Measurements from ENCODE around the gene CXCL13. TPM values are rescaled to one million over a fixed set of nuclear protein-coding genes. Genes with fewer than 3 reads are reported as not detected.

CXCL13 gene
- total RNA-seq, 3 donors from 2014 or later, result 2.9 to 6.2 TPM; not detected in 1

DNA sequence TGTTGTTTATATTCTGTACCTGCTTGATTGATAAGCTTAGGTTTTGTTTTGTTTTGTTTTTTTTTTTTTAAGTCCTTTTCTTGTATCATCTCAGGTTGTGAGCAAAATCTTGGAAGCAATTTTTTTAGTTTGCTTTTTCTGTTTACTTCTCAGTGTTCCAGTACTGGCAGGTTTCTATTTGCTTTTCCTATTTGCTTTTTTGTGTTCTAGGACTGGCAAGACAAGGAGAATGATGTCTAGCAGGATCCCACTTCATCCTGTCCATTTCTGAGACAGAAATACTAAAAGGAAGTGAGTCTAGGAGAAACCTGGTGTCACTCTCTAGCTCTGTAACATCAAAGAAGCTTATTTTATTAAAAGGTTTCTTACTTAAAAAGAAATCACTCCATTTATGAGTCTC is 15.6 kb downstream of the CXCL13 start:
- Histone ChIP-seq H3K9me3 (no peaks in the 10 kb centered on the region), H3K27ac (no peak overlapping the region), H3K27me3 (no peaks in the 10 kb centered on the region), H3K36me3 (no peaks in the 10 kb centered on the region), H3K4me3 (no peak overlapping the region), H3K4me1 (no peaks in the 10 kb centered on the region)
- TF ChIP-seq POLR2A (IDR thresholded peaks at IDR 0.05) (no peak), POLR2AphosphoS5 (IDR thresholded peaks at IDR 0.05) (no peak)
- TF ChIP-seq, protein P1, sequence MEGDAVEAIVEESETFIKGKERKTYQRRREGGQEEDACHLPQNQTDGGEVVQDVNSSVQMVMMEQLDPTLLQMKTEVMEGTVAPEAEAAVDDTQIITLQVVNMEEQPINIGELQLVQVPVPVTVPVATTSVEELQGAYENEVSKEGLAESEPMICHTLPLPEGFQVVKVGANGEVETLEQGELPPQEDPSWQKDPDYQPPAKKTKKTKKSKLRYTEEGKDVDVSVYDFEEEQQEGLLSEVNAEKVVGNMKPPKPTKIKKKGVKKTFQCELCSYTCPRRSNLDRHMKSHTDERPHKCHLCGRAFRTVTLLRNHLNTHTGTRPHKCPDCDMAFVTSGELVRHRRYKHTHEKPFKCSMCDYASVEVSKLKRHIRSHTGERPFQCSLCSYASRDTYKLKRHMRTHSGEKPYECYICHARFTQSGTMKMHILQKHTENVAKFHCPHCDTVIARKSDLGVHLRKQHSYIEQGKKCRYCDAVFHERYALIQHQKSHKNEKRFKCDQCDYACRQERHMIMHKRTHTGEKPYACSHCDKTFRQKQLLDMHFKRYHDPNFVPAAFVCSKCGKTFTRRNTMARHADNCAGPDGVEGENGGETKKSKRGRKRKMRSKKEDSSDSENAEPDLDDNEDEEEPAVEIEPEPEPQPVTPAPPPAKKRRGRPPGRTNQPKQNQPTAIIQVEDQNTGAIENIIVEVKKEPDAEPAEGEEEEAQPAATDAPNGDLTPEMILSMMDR (IDR thresholded peaks at IDR 0.05), result no peak
- intact Hi-C loops (cut with DNase I; ENCODE audit: low total_unique reads), result no loop called here
- no peak for DNase-seq (ENCODE audit: low spot score in 2 of 2)

DNA sequence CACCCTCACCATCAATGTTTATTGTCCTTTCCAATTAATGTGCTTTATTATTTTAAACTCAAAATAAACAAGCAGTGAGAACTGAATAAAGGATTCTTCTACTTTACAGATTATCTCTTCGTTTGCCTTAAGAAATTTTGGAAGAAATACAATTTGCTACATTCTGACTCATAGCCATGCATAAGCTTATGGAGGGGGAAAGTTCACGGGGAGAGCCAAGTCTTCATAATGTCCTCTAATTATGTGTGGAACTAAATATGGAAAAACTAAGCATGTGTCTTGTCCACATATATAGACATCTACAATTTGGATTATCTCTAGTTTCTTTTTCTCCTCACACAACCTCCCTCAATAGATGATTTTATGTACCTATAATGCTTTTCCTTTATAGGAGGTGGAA is 17.5 kb downstream of the CXCL13 start:
- TF ChIP-seq, protein P1 (IDR thresholded peaks at IDR 0.05), result no peak
- TF ChIP-seq POLR2A (IDR thresholded peaks at IDR 0.05) (no peak), POLR2AphosphoS5 (IDR thresholded peaks at IDR 0.05) (no peak)
- no peaks in the 10 kb centered on the region for H3K4me1 ChIP-seq
- intact Hi-C loops (cut with DNase I; ENCODE audit: low total_unique reads), result no loop called here
- H3K9me3 ChIP-seq, result no peaks in the 10 kb centered on the region
- no peaks in the 10 kb centered on the region for H3K27me3 ChIP-seq
- no peak overlapping the region for H3K27ac ChIP-seq
- no peak for DNase-seq (ENCODE audit: low spot score in 2 of 2)
- no peak overlapping the region for H3K4me3 ChIP-seq
- H3K36me3 ChIP-seq, result no peaks in the 10 kb centered on the region

DNA sequence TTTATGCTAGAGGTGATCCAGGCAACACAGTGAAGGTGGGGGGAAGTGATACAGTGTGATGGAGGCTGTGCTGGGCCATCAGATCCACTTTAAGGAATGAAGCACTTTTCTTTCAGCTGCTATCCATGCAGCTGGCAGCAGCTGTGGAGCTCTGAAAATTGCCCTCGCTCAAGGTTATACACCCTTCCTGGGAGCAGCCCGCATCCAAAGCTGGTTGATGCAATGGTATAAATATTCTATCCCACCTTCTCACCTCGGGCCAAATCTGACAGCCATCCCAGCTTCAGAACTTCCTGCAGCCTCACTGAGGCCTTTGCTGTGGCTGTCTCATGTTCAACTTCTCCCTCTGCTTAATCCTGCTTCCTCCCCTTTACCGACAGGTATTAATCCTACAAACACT is 18.6 kb downstream of the CXCL13 start:
- intact Hi-C loops (cut with DNase I; ENCODE audit: low total_unique reads), result no loop called here
- H3K9me3 ChIP-seq, result no peaks in the 10 kb centered on the region
- TF ChIP-seq POLR2A (IDR thresholded peaks at IDR 0.05) (no peak), POLR2AphosphoS5 (IDR thresholded peaks at IDR 0.05) (no peak)
- TF ChIP-seq, protein P1 (IDR thresholded peaks at IDR 0.05), result no peak
- no peak for DNase-seq (ENCODE audit: low spot score in 2 of 2)
- H3K36me3 ChIP-seq, result no peaks in the 10 kb centered on the region
- H3K4me1 ChIP-seq, result no peaks in the 10 kb centered on the region
- no peak overlapping the region for H3K4me3 ChIP-seq
- H3K27ac ChIP-seq, result no peak overlapping the region
- no peaks in the 10 kb centered on the region for H3K27me3 ChIP-seq

DNA sequence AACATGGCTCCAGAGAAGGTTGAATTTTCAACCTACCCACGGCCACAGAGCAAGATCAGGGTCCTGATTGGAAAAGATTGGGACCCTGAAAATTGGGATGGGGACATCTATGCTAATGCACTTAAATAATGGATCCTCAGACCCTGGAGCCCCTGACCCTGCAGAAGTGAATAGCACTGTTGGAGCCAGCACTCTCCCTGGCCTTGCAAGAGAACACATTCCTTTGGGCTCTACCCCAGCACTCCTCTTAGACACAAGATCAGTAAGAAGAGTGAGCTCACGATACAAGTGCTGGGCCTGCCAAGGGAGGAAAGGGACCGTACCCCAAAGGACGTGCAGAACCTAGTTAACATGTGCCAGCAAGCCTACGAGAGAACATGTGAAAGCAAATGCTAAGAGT is 19.9 kb downstream of the CXCL13 start:
- no peaks in the 10 kb centered on the region for H3K36me3 ChIP-seq
- H3K4me3 ChIP-seq, result no peak overlapping the region
- no peak overlapping the region for H3K27ac ChIP-seq
- intact Hi-C loops (cut with DNase I; ENCODE audit: low total_unique reads), result no loop called here
- H3K4me1 ChIP-seq, result no peaks in the 10 kb centered on the region
- no peak for TF ChIP-seq POLR2AphosphoS5 (IDR thresholded peaks at IDR 0.05)
- no peak for TF ChIP-seq POLR2A (IDR thresholded peaks at IDR 0.05)
- TF ChIP-seq, protein P1 (IDR thresholded peaks at IDR 0.05), result no peak
- no peak for DNase-seq (ENCODE audit: low spot score in 2 of 2)
- H3K27me3 ChIP-seq, result no peaks in the 10 kb centered on the region
- H3K9me3 ChIP-seq, result no peaks in the 10 kb centered on the region

DNA sequence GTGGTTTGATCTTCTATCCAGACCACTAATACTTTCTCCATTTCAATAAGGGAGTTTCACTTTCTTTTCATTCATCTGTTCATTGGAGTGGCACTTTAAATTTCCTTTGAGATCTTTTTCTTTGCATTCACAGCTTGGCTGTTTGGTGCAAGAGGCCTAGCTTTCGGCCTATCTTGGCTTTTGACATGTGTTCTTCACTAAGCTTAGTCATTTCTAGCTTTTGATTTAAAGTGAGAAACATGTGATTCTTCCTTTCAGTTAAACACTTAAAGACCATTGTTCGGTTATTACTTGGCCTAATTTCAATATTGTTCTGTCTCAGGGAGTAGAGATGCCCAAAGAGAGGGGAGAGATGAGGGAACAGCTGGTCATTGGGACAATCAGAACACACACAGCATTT is 24.3 kb downstream of the CXCL13 start:
- intact Hi-C loops (cut with DNase I; ENCODE audit: low total_unique reads), result no loop called here
- no peak overlapping the region for H3K4me3 ChIP-seq
- H3K36me3 ChIP-seq, result no peaks in the 10 kb centered on the region
- no peaks in the 10 kb centered on the region for H3K9me3 ChIP-seq
- no peak for DNase-seq (ENCODE audit: low spot score in 2 of 2)
- no peaks in the 10 kb centered on the region for H3K4me1 ChIP-seq
- no peaks in the 10 kb centered on the region for H3K27me3 ChIP-seq
- H3K27ac ChIP-seq, result no peak overlapping the region
- TF ChIP-seq POLR2AphosphoS5 (IDR thresholded peaks at IDR 0.05) (no peak), POLR2A (IDR thresholded peaks at IDR 0.05) (no peak)
- TF ChIP-seq, protein P1 (IDR thresholded peaks at IDR 0.05), result no peak
